OCI-LY1 (cell line): ENCODE data around the gene CTPS1.

Source experiments
- CTCF ChIP-seq: fragments of 200-600 bp; sonication (generic), shearing (Covaris generic); IDR thresholded peaks from 2 replicates; pipeline ENCODE4 v1.5.1; 2017; ENCODE audit warnings: mild to moderate bottlenecking, antibody characterized with exemption, low read length, moderate library complexity, mixed read lengths
- EZH2 ChIP-seq: fragments of 200-600 bp; sonication (generic), shearing (Covaris generic); IDR thresholded peaks from 2 replicates; pipeline ENCODE4 v1.8.0; 2017; ENCODE audit warnings: borderline replicate concordance, mixed run types, mild to moderate bottlenecking, antibody characterized with exemption, low read length, moderate library complexity, mixed read lengths

- TF ChIP-seq CTCF (no peak), EZH2 (no peak)
Observed at GRCh38 chr1:41044187-41044586, 64.7 kb downstream of the CTPS1 start.
